HG02798 (cell line): ENCODE data around the gene ANAPC16.
"Not testable (repeated sequence)": the region's sequence is repeated elsewhere in the genome, so short reads cannot be mapped to it uniquely, and the experiment has no call there.

ENCODE experiments used
- ATAC-seq: cut with Tn5 transposase; IDR thresholded peaks from one replicate; pipeline ENCODE4 v1.9.1; 2021; ENCODE audit warnings: mild to moderate bottlenecking; ENCODE audit not compliant: unreplicated experiment, poor library complexity

Gene ANAPC16

GRCh38 chr10:72241691-72242252, 26.0 kb downstream of the ANAPC16 start:
- ATAC-seq: no peak

DNA sequence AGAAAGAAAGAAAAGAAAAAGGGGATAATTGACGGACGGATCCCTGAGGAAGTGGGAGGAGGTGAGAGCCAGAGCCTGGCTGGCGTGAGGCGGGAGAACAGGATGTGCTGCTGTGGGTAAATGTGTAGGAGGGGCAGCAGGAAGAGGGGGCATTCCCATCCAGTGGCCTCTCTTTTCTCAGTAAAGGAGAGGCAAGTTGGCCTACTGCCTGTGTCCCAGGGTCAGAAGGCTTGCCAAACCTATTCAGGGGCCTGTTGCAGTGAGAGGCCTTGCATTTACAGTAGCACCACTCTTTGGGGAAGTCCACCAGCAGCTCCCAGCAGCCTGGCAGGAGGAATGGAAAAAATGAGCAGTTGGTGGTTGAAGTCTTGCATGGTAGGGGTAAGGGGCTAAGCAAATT, 26.9 kb downstream of the ANAPC16 start:
- no peak for ATAC-seq

GRCh38 chr10:72243822-72244437, 28.1 kb downstream of the ANAPC16 start:
- no peak for ATAC-seq

DNA sequence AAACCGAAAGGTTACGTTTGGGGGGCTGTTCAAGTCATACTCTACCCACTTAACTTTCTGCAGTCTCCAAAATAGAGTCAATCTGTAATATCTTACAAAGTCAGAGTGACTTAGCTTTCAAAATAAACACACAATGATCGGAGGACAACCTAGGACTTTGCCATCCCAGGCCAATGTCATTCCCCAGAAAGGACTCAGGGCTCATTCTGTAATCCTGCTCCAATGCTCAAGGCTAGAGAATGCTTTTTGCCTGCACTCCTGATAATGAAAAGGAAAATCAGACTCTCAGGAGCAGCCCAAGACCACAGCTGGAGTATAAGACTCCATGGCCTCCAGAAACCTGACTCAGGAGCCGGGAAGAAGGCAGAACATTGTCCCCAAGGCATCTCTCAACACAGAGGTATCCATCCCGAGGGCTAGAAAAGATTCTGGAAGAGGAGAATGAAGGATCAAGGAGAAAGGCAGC, 28.8 kb downstream of the ANAPC16 start:
- ATAC-seq: no peak

- no peak for ATAC-seq
Measured at GRCh38 chr10:72245949-72246525, 30.2 kb downstream of the ANAPC16 start.

- peak; percentile 91 for ATAC-seq
Measured at GRCh38 chr10:72248468-72249151, 32.8 kb downstream of the ANAPC16 start.

DNA sequence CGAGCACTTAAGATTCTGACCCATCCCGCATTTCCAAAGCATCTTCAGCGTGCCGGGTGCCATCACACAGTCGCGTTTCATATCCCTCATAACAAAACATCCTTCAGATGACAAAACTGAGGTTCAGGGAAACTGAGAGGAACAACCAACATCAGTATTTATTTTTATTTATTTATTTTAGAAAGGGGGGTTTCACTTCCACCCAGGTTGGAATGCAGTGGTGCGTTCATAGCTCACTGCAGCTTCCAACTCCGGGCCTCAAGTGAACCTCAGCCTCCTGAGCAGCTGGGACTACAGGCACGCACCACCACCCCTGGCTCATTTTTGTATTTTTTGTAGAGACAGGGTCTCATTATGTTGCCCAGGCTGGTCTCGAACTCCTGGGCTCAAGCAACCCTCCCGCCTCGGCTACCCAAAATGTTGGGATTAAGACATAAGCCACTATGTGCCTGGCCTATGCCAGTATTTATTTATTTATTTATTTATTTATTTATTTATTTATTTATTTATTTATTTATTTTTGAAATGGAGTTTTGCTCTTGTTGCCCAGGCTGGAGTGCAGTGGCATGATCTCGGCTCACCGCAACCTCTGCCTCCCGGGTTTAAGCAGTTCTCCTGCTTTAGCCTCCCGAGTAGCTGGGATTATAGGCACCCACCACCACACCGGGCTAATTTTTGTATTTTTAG, 33.5 kb downstream of the ANAPC16 start:
- ATAC-seq: not testable (repeated sequence)

DNA sequence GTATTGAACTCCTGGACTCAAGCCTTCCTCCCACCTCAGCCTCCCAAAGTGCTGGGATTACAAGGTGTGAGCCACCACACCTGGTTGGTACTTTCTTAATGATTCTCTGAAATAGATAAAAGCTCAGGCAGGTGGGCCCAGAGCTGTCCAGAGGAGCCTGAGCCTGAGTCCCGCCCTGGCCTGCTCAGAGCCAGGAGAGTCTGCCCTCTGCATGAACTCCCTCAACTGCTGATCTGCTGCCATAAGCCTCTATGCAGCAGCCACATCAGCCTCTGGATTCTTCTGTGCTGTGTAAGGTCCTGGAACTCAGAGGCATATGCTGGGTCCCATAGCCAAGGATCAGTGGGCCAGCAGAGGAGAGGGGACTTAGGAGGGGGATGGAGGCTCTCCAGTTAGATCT, 34.9 kb downstream of the ANAPC16 start:
- ATAC-seq: no peak

DNA sequence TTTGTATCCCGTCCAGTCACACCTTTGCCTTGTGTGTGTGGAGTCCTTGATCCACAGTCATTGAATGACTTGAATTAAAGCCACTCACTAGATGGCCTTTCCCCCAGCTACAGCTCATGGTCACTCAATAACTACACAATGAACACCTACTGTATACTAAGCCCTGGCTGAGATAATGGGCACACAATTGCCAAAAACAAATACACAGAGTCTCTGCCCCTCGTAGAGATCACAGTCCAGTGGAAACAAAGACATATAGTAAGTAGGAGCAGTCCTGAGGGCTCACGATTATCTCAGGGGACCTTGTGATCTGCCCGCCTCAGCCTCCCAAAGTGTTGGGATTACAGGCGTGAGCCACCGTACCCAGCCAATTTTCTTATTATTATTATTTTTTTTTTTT, 35.8 kb downstream of the ANAPC16 start:
- no peak for ATAC-seq

- no peak for ATAC-seq
Measured at GRCh38 chr10:72252972-72253371, 37.2 kb downstream of the ANAPC16 start.

- no peak for ATAC-seq
Measured at GRCh38 chr10:72253578-72253977, 37.8 kb downstream of the ANAPC16 start.

GRCh38 chr10:72254813-72255568, 39.2 kb downstream of the ANAPC16 start:
- no peak for ATAC-seq

GRCh38 chr10:72255977-72256729, 40.3 kb downstream of the ANAPC16 start:
- ATAC-seq: no peak

- no peak for ATAC-seq
Measured at GRCh38 chr10:72257051-72257892, 41.5 kb downstream of the ANAPC16 start.

DNA sequence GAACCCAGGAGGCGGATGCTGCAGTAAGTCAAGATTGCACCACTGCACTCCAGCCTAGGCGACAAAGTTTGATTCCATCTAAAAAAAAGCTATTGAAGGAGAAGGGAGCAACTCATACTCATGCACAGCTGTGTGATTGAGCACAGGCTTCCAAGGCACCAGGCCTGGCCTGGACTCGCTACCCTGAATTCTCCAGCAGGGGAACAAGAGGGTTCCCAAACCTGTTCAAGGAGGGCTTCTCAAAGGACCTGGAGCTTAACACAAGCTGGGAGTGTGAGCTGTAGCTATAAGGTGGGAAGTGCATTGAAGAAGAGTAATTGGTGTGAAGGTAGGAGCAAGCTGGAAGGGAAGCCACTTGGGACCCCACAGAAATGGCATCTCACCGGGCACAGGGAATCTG, 42.8 kb downstream of the ANAPC16 start:
- no peak for ATAC-seq

- ATAC-seq: no peak
Measured at GRCh38 chr10:72259491-72260238, 43.9 kb downstream of the ANAPC16 start.

GRCh38 chr10:72260239-72260975, 44.6 kb downstream of the ANAPC16 start:
- ATAC-seq: peak; percentile 79
